Spleen (tissue), 11 donors: ENCODE results near the gene LY86. TPM values are rescaled to one million over a fixed set of nuclear protein-coding genes. Genes with fewer than 3 reads are reported as not detected.
A peak's percentile ranks its signal among the peaks of the same experiment; 100 is the strongest.

ENCODE experiments used
- DNase-seq: peaks from one replicate; pipeline ENCODE4 v3.0.0-alpha.2; 2020
- H3K27ac ChIP-seq, 8 donors: fragments of 200-600 bp; sonication (generic) in 7 of 8; 1 replicate in 4 of 8; 2 replicates in 4 of 8; pipeline versions ENCODE4 v1.5.0 to v1.8.0; 2016 to 2021; ENCODE audit warnings: inconsistent platforms in 4 of 8, mild to moderate bottlenecking in 4 of 8, moderate library complexity in 1 of 8
- H3K27me3 ChIP-seq, 7 donors: fragments of 200-600 bp; sonication (generic) in 6 of 7; replicated peaks in 1 of 7; 1 replicate in 4 of 7; 2 replicates in 3 of 7; pipeline versions ENCODE4 v1.5.0 to v1.8.0; 2016 to 2021; ENCODE audit warnings: inconsistent platforms in 3 of 7, mild to moderate bottlenecking in 1 of 7
- H3K36me3 ChIP-seq, 6 donors: fragments of 200-600 bp; sonication (generic) in 5 of 6; 1 replicate in 4 of 6; 2 replicates in 2 of 6; pipeline versions ENCODE4 v1.5.0 to v1.8.0; 2016 to 2021; ENCODE audit warnings: inconsistent platforms in 2 of 6
- H3K4me1 ChIP-seq, 6 donors: fragments of 200-600 bp; sonication (generic) in 5 of 6; 1 replicate in 3 of 6; 2 replicates in 3 of 6; pipeline versions ENCODE4 v1.5.0 to v1.8.0; 2016 to 2021; ENCODE audit warnings: inconsistent platforms in 3 of 6
- H3K4me3 ChIP-seq, 8 donors: fragments of 200-600 bp; sonication (generic) in 7 of 8; 1 replicate in 4 of 8; 2 replicates in 4 of 8; pipeline versions ENCODE4 v1.5.0 to v1.8.0; 2016 to 2021; ENCODE audit warnings: inconsistent platforms in 4 of 8, mild to moderate bottlenecking in 4 of 8, moderate library complexity in 2 of 8
- H3K9me3 ChIP-seq, 8 donors: fragments of 200-600 bp; sonication (generic) in 7 of 8; 1 replicate in 4 of 8; 2 replicates in 4 of 8; pipeline versions ENCODE4 v1.5.0 to v1.8.0; 2016 to 2021; ENCODE audit warnings: inconsistent platforms in 4 of 8
- POLR2A ChIP-seq, 3 donors: fragments of 450-650 bp; IDR thresholded peaks; one replicate each; pipeline ENCODE4 v1.5.1; 2017; ENCODE audit warnings: antibody characterized with exemption in 3 of 3, mild to moderate bottlenecking in 1 of 3
- POLR2AphosphoS5 ChIP-seq, 3 donors: sonication (generic); formaldehyde crosslinking; IDR thresholded peaks; one replicate each; pipeline ENCODE4 v1.5.1; 2017; ENCODE audit warnings: antibody characterized with exemption in 3 of 3
- WGBS, 5 donors: extraction: QIAGEN DNeasy Blood & Tissue Kit in 3 of 5; methylation state at CpG; one replicate each; pipeline versions ENCODE4 v1.1.5 to v1.1.7; 2013 to 2018; 5-methylcytosine and 5-hydroxymethylcytosine counted together
- intact Hi-C: fragments of 100-400 bp; cut with DNase I; formaldehyde crosslinking; loops from one replicate; pipeline ENCODE4 v1.15.0; 2023; ENCODE audit warnings: low total_unique reads
- polyA plus RNA-seq, 3 donors: library from polyadenylated mRNA; stranded (reverse); fragments of 200-250 nt; gene quantifications; one replicate each; pipeline ENCODE4 v1.2.1, GENCODE V29; 2013
- total RNA-seq, 7 donors: library from RNA; depleted of rRNA in 3 of 7; stranded (reverse); fragments of >200 nt in 3 of 7; fragmentation: NEBNext Ultra II Directional in 4 of 7; extraction: Animal tissue kit (Norgen Biotek cat#: 25700) in 4 of 7; gene quantifications; one replicate each; pipeline versions ENCODE4 v1.1.0 to v1.2.1, GENCODE V29; 2016 to 2021
- TF ChIP-seq, protein P1 (sequence below), 11 experiments: fragments of 200-600 bp in 7 of 11; fragments of 450-650 bp in 4 of 11; sonication (generic) in 4 of 11; IDR thresholded peaks in 8 of 11; conservative IDR thresholded peaks in 3 of 11; 1 replicate in 7 of 11; 2 replicates in 4 of 11; pipeline versions ENCODE4 v1.4.0 to v1.8.0; 2016 to 2021; ENCODE audit warnings: antibody characterized with exemption in 11 of 11, inconsistent platforms in 4 of 11, mild to moderate bottlenecking in 1 of 11
- donor health status: healthy with polysubstance abuse.
- donor health status: DM: no; HTN: no; CAD: no; lungs with moderate emphysema.
- donor health status: DM: no; HTN: no; CAD: no.
- donor health status: Bipolar disorder and iron deficiency.
- donor health status: healthy.
- donor health status: DM: no; HTN: no; CAD: no.
- donor health status: DM: yes; HTN: yes; CAD: no.

LY86 gene
- total and polyA plus RNA-seq, 10 donors, result 31.7 to 145 (median 70.2) TPM

DNA sequence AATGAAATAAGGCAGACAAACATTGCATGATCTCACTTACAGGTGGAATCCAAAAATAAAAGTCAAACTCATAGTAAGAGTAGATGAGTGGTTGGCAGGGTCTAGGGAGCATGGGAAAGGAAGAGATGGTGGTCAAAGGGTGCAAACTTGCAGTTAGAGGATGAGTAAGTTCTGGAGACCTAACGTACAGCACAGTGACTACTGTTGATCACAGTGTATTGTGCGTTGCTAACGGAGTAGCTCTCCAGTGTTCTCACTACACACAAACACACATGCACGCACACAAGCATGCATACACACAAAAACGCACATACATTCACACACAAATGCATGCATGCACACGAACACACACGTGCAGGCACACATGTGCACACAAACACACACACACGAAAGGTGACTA lies 54.9 kb downstream of the LY86 start:
- 80 to 90% (median 87%) methylated on average over 8 of the region's 8 CpGs for WGBS, 5 donors
- H3K4me1 ChIP-seq, result no peaks in the 10 kb centered on the region
- no peaks in the 10 kb centered on the region for H3K9me3 ChIP-seq
- intact Hi-C loops, result no loop called here
- no peak for DNase-seq
- no peak overlapping the region for H3K27ac ChIP-seq
- H3K36me3 ChIP-seq, result peaks cover 0 to 70% (median 0%) of the 10 kb centered on the region in 6 donors
- TF ChIP-seq, protein P1, sequence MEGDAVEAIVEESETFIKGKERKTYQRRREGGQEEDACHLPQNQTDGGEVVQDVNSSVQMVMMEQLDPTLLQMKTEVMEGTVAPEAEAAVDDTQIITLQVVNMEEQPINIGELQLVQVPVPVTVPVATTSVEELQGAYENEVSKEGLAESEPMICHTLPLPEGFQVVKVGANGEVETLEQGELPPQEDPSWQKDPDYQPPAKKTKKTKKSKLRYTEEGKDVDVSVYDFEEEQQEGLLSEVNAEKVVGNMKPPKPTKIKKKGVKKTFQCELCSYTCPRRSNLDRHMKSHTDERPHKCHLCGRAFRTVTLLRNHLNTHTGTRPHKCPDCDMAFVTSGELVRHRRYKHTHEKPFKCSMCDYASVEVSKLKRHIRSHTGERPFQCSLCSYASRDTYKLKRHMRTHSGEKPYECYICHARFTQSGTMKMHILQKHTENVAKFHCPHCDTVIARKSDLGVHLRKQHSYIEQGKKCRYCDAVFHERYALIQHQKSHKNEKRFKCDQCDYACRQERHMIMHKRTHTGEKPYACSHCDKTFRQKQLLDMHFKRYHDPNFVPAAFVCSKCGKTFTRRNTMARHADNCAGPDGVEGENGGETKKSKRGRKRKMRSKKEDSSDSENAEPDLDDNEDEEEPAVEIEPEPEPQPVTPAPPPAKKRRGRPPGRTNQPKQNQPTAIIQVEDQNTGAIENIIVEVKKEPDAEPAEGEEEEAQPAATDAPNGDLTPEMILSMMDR (IDR thresholded peaks at IDR 0.05 in 8 of 11, conservative IDR thresholded peaks at IDR 0.05 in 3 of 11), result no peak
- TF ChIP-seq POLR2AphosphoS5 (IDR thresholded peaks at IDR 0.05), result peak in 1 of 3 donors; percentile 14
- no peaks in the 10 kb centered on the region for H3K27me3 ChIP-seq
- H3K4me3 ChIP-seq, result no peak overlapping the region

DNA sequence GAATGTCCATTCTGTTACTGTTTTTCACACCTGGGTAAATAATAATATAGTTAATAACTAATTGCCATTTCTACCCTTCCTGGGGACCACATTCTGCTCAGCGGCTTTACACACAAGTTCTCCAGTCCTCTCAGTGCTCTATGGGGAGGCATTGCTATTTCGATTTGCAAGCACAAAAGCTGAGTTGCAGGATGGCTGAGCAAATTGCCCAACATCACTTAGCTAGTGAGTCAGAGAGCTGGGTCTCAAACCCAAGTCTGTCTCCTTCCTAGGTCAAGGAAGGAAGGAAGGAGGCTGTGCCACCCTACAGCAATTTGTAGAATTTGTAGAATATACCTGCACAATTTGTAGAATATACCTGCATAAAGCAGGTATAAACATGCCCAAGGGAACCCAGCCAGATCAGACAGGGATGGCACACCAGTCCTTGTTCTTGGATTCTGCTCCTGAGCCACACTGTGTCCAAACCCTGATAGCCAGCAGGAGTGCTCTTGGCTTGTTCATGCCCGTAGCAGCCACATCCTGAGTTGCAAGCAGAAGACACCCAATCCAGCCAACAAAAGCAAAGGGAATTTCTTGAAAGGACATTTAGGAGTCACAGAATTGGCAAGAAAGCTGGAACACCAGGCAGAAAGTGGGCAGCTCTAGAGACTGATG lies 56.9 kb downstream of the LY86 start:
- no peak for TF ChIP-seq POLR2A (IDR thresholded peaks at IDR 0.05)
- TF ChIP-seq POLR2AphosphoS5 (IDR thresholded peaks at IDR 0.05), result no peak
- TF ChIP-seq, protein P1 (IDR thresholded peaks at IDR 0.05 in 8 of 11, conservative IDR thresholded peaks at IDR 0.05 in 3 of 11), result no peak
- Histone ChIP-seq H3K4me3 (no peak overlapping the region), H3K9me3 (no peaks in the 10 kb centered on the region), H3K27ac (no peak overlapping the region), H3K27me3 (no peaks in the 10 kb centered on the region), H3K36me3 (peaks cover 0 to 69% (median 0%) of the 10 kb centered on the region in 6 donors), H3K4me1 (no peaks in the 10 kb centered on the region)
- no peak for DNase-seq
- WGBS, 5 donors, result 78 to 99% (median 89%) methylated on average over 3 of the region's 3 CpGs
- intact Hi-C loops, result no loop called here

DNA sequence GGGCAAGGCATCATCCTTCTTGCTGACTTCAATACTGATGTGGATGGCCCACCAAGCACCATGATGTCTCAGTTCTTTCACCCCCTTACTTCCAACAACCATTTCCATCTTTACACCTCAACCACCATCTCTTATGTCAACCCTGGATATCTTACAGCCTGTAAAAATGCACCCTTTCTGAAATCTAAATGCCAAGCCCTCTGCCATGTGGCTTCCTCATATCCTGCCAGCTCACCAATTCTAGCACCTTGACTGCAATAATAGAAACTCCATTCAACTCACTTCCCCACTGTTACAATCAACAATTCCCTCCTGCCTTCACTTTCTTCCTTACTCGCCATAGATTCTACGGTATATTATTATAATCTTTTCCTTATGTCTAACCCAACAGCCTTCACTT lies 57.9 kb downstream of the LY86 start:
- no peak overlapping the region for H3K4me3 ChIP-seq
- H3K4me1 ChIP-seq, result no peaks in the 10 kb centered on the region
- peaks cover 0 to 71% (median 0%) of the 10 kb centered on the region in 6 donors for H3K36me3 ChIP-seq
- WGBS, 5 donors, result 66 to 98% (median 97%) methylated on average over 2 of the region's 2 CpGs
- no peaks in the 10 kb centered on the region for H3K27me3 ChIP-seq
- intact Hi-C loops, result no loop called here
- H3K9me3 ChIP-seq, result no peaks in the 10 kb centered on the region
- TF ChIP-seq POLR2A (IDR thresholded peaks at IDR 0.05) (no peak), POLR2AphosphoS5 (IDR thresholded peaks at IDR 0.05) (no peak)
- TF ChIP-seq, protein P1 (IDR thresholded peaks at IDR 0.05 in 8 of 11, conservative IDR thresholded peaks at IDR 0.05 in 3 of 11), result no peak
- no peak overlapping the region for H3K27ac ChIP-seq
- no peak for DNase-seq

DNA sequence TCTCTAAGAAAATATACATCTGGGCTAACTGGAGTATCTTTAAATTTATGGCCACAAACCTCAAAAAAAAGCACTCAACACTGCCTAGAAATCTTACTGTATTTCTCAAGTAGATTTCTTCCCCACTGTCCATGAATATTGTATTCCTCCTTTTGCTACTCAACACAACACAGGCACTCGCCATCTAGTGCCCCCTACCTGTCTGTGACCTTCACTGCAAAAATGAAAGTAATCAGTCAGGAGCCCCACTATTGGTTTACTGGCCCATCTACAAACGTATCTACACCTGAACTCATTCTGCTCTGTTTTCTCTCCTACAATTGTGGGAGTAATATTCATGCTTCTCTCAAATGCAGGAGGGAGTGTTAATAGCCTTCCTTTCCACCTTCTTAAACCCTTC lies 58.3 kb downstream of the LY86 start:
- TF ChIP-seq POLR2A (IDR thresholded peaks at IDR 0.05) (no peak), POLR2AphosphoS5 (IDR thresholded peaks at IDR 0.05) (no peak)
- TF ChIP-seq, protein P1 (IDR thresholded peaks at IDR 0.05 in 8 of 11, conservative IDR thresholded peaks at IDR 0.05 in 3 of 11), result no peak
- no peak for DNase-seq
- 77 to 85% (median 82%) methylated on average over 2 of the region's 2 CpGs for WGBS, 5 donors
- H3K4me1 ChIP-seq, result no peaks in the 10 kb centered on the region
- intact Hi-C loops, result no loop called here
- no peaks in the 10 kb centered on the region for H3K27me3 ChIP-seq
- H3K27ac ChIP-seq, result no peak overlapping the region
- H3K36me3 ChIP-seq, result peaks cover 0 to 70% (median 0%) of the 10 kb centered on the region in 6 donors
- H3K4me3 ChIP-seq, result no peak overlapping the region
- H3K9me3 ChIP-seq, result no peaks in the 10 kb centered on the region
